ENCODE measurements around the gene PHF21A. TPM values are rescaled to one million over a fixed set of nuclear protein-coding genes. Genes with fewer than 3 reads are reported as not detected.
A peak's percentile ranks its signal among the peaks of the same experiment; 100 is the strongest.

The PHF21A gene
- total RNA-seq, 4 donors from 2014 or later: 12.1 to 83.3 (median 29.3) TPM

DNA sequence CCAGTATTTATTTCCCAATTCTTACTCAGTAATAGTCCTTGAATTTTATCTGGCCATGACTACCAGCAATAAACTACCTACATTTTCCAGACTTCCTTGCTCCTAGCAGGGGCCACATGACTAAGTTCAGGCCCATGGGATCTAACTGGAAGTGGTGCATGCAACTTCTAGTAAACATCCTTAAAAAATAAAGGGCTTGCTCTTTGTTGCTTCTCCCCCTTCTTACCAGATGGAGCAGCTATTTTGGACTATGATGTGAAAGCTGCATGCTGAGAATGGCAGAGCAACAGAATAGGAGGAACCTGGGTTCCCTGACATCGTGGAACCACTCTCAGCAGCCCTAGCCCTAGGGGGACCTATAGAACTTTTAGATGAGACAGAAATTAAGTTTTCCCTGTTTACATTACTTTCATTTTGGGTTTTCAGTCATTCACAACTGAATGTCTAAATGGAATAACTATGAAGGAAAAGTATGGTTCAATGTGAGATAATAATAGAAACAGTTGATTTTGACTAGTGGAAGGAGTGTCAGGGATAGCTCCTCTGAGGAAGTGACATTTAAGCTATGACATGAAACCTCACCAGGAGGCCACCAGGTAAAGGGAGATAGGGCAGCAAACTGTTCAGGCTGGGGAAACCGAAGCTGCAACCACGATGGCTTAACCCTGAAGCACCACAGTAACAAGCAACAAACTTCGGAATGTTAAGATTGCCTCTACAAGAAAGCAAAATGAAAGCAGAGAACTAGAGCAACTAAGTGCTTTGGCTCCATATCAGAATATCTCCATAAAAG, 48.9 kb downstream of the PHF21A start:
- no peak for DNase-seq
- no peak overlapping the region for H3K4me3 ChIP-seq
- no peaks in the 10 kb centered on the region for H3K36me3 ChIP-seq
- H3K9me3 ChIP-seq: no peaks in the 10 kb centered on the region
- no peaks in the 10 kb centered on the region for H3K27me3 ChIP-seq
- intact Hi-C loops (cut with DNase I; ENCODE audit: low total_unique reads): no loop called here
- H3K27ac ChIP-seq: peak overlapping the region in 1 of 2 donors; percentile 57
- H3K4me1 ChIP-seq: no peaks in the 10 kb centered on the region
- TF ChIP-seq POLR2A (IDR thresholded peaks at IDR 0.05): no peak
- TF ChIP-seq, protein P1, sequence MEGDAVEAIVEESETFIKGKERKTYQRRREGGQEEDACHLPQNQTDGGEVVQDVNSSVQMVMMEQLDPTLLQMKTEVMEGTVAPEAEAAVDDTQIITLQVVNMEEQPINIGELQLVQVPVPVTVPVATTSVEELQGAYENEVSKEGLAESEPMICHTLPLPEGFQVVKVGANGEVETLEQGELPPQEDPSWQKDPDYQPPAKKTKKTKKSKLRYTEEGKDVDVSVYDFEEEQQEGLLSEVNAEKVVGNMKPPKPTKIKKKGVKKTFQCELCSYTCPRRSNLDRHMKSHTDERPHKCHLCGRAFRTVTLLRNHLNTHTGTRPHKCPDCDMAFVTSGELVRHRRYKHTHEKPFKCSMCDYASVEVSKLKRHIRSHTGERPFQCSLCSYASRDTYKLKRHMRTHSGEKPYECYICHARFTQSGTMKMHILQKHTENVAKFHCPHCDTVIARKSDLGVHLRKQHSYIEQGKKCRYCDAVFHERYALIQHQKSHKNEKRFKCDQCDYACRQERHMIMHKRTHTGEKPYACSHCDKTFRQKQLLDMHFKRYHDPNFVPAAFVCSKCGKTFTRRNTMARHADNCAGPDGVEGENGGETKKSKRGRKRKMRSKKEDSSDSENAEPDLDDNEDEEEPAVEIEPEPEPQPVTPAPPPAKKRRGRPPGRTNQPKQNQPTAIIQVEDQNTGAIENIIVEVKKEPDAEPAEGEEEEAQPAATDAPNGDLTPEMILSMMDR (IDR thresholded peaks at IDR 0.05): no peak

DNA sequence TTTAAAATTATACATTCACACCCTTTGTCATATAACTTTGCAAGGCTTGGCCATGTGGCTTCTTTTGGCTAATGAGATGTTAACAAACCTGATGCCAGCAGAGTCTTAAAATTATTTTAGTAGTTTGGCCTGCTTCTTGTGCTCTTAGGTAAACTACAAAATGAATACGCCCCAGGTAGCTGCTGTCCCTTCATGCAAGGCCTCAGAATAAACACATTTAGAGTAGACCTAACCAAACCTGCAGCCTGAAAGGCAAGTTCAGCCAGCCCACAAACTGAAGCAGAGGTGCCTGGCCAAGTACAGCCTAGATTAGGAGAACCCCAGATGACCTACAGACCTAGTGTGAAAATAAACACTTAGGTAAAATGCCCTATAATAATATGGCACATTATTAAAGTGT, 50.2 kb downstream of the PHF21A start:
- H3K4me3 ChIP-seq: no peak overlapping the region
- TF ChIP-seq, protein P1 (IDR thresholded peaks at IDR 0.05): no peak
- TF ChIP-seq POLR2A (IDR thresholded peaks at IDR 0.05): no peak
- no peaks in the 10 kb centered on the region for H3K4me1 ChIP-seq
- intact Hi-C loops (cut with DNase I; ENCODE audit: low total_unique reads): no loop called here
- no peak overlapping the region for H3K27ac ChIP-seq
- H3K27me3 ChIP-seq: no peaks in the 10 kb centered on the region
- H3K9me3 ChIP-seq: no peaks in the 10 kb centered on the region
- no peaks in the 10 kb centered on the region for H3K36me3 ChIP-seq
- DNase-seq: no peak

DNA sequence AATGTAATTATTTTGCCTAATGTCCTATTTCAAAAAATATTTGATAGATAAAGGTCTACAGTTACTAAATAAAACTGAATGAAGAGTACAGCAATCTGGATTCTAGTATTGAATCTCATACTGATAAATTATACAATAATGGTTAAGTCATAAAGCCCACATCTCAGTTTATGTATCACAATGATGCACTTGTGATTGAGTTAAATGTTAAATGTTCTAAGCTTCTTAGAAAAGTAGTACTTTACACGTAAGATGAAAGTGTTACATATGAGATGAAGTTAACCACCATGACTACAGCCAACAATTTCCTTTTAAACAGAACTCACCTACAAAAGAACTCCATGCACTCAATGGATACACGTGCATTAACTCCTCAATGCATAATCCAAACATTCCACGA, 51.7 kb downstream of the PHF21A start:
- intact Hi-C loops (cut with DNase I; ENCODE audit: low total_unique reads): no loop called here
- Histone ChIP-seq H3K36me3 (no peaks in the 10 kb centered on the region), H3K27me3 (no peaks in the 10 kb centered on the region), H3K4me1 (no peaks in the 10 kb centered on the region), H3K4me3 (no peak overlapping the region), H3K9me3 (no peaks in the 10 kb centered on the region), H3K27ac (no peak overlapping the region)
- no peak for DNase-seq
- TF ChIP-seq, protein P1 (IDR thresholded peaks at IDR 0.05): no peak
- no peak for TF ChIP-seq POLR2A (IDR thresholded peaks at IDR 0.05)

DNA sequence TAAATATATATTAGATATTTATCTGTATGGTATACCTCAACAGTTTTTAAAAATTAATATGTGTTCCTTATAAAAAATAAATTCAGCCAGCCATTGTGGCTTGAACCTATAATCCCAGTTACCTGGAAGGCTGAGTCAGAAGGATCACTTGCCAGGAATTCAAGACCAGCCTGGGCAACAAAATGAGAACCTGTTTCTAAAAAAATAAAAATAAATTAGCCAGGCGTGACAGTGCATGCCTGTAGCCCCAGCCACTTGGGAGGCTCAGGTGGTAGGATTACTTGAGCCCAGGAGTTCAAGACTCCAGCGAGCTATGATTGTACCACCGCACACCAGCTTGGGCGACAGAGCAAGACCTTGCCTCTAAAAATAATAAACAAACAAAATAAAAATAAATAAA, 54.9 kb downstream of the PHF21A start:
- no peak for DNase-seq
- no peak overlapping the region for H3K27ac ChIP-seq
- H3K36me3 ChIP-seq: no peaks in the 10 kb centered on the region
- no peak overlapping the region for H3K4me3 ChIP-seq
- no peaks in the 10 kb centered on the region for H3K4me1 ChIP-seq
- intact Hi-C loops (cut with DNase I; ENCODE audit: low total_unique reads): no loop called here
- no peaks in the 10 kb centered on the region for H3K27me3 ChIP-seq
- TF ChIP-seq POLR2A (IDR thresholded peaks at IDR 0.05): no peak
- TF ChIP-seq, protein P1 (IDR thresholded peaks at IDR 0.05): no peak
- no peaks in the 10 kb centered on the region for H3K9me3 ChIP-seq

DNA sequence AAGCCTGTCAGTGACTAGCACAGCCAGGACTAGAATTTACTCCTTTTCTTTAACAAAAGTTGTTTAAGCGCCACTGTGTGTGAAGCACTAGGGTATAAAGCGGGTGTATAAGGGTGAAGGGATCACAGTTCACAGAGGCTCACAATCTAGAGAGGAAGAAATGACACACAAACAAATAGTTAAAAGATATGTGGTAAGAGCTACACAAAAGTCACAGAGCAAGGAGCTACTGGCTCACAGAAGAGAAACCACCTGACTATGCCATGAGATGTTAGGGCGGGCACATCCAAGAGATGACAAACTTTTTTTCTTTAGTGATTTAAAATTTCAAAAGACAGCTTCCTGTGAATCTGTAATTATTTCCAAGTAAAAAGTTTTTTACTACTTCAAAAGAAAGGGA, 55.6 kb downstream of the PHF21A start:
- Histone ChIP-seq H3K27ac (no peak overlapping the region), H3K4me3 (no peak overlapping the region), H3K9me3 (no peaks in the 10 kb centered on the region), H3K36me3 (no peaks in the 10 kb centered on the region), H3K4me1 (no peaks in the 10 kb centered on the region), H3K27me3 (no peaks in the 10 kb centered on the region)
- DNase-seq: no peak
- intact Hi-C loops (cut with DNase I; ENCODE audit: low total_unique reads): no loop called here
- TF ChIP-seq, protein P1 (IDR thresholded peaks at IDR 0.05): no peak
- TF ChIP-seq POLR2A (IDR thresholded peaks at IDR 0.05): no peak

Measured in uterus (tissue), 4 donors.